NAMALWA (cell line): ENCODE results near the gene YAP1.

Source experiments
- DNase-seq: peaks from one replicate; pipeline ENCODE4 v3.0.0-alpha.2; 2015; ENCODE audit warnings: low spot score

Gene YAP1

DNA sequence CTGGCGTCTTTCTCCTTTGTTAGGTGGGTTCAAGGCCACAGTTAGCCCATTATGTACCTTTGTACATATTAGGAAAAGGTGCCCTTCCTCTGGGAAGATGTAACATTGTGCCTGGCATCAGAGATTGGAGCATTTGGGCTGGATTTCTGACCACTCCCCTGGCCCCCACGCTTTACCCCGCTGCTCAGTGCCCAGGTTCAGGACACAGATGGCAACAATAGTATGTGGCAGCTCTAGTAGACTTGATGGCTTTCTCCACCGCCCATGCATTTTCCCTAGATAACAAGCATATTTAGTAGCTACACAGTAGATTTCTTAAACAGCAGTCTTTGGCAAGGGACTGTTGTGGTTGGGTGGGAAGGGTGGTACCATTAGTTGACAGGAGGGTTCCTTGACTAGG, 53.1 kb downstream of the YAP1 start:
- no peak for DNase-seq

GRCh38 chr11:102166175-102167064, 56.2 kb downstream of the YAP1 start:
- DNase-seq, result no peak

DNA sequence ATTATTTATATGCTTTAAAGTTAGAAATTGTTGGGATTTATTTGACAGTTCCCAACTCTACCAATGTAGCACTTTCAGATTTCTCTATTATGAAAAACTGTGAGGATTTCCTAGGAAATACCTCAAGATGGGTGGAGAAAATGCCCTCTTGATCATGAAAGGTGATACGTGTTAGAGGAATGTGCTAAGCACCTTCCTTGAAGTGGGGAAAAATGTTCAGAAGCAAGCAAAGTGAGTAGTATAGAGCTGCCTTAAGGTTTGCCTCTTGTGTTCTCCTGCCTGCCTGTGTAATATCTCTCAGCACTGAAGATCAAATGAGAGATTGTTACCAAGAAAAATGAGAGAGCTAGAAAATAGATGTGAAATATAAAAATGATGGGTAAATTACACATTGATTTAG, 58.2 kb downstream of the YAP1 start:
- no peak for DNase-seq

- no peak for DNase-seq
Measured at GRCh38 chr11:102171101-102171500, 60.9 kb downstream of the YAP1 start.

DNA sequence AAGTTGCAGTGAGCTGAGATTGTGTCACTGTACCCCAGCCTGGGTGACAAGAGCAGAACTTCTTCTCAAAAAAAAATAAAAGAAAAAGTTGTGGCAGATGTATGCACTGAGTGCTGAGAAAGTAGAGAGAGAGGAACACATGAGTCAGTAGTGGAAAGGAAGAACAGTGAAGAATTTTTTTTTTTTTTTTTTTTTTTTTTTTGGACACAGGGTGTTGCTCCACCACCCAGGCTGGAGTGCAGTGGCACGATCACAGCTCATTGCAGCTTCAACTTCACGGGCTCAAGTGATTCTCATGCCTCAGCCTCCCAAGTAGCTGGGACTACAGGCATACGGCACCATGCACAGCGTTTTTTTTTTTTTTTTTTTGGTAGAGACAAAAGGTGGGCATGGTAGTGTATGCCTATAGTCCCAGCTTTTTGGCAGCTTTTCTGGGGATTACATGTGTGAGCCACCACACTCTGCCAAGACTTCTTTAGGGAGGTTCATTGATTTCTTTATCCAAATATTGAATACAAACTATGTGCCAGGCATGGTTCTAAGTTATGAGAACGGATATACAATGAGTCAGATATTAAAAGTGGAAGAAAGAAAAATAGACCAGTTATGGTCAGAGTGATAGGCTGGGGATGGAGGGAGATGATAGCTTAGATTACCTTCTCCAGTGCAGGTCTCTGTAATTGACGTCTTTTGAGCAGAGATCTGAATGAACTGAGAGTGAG, 62.0 kb downstream of the YAP1 start:
- DNase-seq, result no peak

DNA sequence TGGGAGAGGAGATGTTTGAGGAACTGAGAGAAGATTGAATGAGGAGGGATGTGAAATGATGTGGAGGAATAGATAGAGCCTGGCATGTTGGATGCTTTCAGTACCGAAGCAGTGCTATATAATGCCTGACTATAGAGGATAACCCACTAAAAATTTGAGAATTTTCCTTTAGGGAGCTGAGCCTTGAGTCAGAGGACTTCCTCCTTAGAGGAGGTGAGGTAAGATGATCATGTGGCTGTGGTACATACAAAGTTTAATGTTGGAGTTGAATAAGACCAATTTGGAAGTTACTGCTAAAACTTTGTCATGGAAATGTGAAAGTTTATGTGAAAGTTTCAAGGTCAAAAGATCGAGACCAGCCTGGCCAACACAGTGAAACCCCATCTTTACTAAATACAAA, 66.9 kb downstream of the YAP1 start:
- DNase-seq, result no peak

DNA sequence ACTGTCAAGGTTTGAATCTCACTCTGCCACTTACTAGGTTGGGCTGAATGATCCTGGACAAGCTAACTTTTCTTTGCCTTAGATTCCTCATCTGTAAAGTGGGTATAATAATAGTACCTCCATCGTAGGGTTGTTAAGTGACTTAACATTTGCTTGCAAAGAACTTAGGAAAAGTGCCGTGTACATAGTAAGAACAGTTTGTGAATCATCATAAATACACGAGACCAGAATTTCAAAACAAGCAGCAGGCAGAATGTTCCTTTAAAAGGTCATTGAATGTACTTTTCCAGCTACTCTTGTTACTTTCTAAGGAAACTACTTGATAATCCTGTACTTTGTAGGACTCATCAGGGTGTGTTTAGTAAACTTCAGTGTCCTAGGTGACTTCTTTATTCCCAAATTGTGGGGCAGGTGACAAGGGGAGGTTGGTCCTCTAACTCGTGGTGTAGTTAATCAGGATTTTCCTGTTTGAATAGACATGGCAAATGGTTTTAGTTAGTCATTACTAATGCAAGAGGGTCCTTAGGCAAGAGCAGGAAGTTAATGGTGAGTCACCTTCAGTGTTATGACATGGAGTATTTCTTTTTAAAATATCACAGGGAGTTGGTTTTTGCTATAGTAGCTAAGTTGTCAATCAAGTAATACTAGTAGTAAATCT, 67.9 kb downstream of the YAP1 start:
- DNase-seq, result no peak

DNA sequence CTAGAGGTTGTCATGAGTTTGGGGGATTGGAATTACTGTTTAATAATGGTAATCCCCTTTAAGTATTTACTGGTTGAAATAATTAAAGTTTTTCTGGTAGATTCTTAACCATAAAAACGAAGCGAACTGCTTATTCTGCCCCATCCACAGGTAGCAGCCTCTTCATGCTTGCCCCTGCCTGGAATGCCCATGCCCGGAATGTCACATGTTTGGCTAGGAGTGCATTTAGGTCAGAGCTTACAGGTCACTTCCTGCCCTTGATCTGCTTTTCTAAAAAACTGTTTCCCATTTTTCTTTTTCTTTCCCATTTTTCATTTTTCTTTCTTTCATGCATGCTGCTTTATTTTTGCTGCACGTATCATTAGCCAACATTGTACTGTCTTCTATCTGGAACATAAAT, 69.1 kb downstream of the YAP1 start:
- no peak for DNase-seq

DNA sequence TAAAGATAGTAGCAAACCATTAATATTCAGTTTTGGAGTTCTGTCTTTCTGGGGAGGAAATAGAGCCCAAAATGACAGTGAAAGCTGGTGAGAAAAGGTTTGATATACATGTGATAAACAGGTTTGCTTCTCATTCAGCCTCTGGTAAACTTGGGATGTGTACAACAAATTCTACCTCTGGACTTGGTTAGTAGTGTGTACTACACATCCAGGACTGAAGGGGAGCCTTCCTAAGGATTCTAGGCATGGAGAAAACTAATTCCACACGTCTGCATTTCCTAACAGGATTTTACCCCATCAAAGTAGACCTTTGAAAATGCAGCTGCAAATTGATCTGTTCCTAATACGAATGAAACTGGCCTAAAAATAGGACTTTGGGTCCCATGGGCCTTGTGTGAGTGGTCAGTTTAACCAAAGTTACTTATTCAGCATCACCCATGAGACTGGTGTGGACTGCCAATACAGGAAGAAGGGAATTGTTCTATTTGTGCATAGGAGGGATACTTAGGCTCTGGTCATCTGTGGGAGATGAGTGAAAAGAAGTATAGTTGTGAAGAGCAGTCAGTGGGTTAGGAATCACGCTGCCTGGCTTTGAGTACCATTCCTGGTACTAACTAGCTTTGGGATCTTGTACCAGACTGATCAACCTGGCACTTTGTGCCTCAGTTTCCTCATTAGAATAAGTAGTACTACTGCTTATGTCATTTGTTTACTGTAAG, 74.2 kb downstream of the YAP1 start:
- no peak for DNase-seq

- no peak for DNase-seq
Measured at GRCh38 chr11:102186551-102187191, 76.4 kb downstream of the YAP1 start.

GRCh38 chr11:102187416-102188151, 77.3 kb downstream of the YAP1 start:
- no peak for DNase-seq

GRCh38 chr11:102188488-102188887, 78.2 kb downstream of the YAP1 start:
- DNase-seq, result no peak

GRCh38 chr11:102191832-102192231, 81.6 kb downstream of the YAP1 start:
- DNase-seq, result no peak

DNA sequence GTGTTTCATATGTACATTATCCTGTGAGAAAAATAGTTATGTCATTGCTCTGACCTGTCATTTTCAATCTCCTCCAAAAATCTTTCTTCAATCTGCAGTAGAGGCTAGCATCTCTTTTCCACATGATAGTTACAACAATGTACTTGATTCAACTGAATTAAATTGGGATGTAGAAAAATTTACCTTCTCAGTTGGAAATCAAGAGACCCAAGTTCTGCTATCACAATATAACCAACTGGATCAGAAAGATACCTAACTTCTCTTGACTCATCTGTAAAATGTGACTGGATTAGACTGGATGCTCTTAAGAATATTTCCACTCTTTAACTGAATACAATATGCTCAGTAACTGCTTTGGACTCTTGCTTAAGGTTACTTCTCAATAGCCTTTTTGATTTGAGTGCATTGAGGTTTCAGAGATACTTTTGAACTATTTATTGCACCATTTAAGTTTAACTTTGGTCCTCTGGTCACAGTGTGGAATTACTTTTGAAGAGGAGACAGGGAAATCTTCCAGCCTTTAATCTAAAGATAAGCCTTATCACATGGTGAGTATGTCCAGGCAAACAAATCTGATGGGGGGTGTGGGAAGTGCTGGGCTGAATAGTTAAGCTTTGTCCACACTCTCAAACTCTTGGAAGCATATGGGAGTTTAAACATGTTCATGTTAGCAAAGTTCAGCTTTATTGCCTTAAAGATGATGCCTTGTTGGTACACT, 82.3 kb downstream of the YAP1 start:
- DNase-seq, result no peak

DNA sequence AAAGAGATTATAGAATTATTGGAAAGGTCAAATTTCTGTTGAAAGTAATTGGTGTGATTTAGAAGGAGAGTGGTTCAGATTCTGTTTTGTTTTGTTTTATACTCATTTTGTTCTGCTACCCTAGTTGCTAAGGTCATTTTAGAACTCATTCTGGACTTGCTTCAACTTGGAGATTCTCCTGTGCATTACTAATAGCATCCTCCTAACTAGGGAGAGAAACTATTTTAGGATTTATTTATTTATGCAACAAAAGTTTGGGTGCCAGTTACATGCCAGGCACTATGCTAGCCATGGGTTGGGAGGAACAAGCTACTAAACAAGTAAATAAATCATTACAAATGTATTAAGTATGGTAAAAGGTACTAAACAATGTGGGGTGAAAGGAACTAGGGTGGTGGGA, 84.0 kb downstream of the YAP1 start:
- no peak for DNase-seq

- DNase-seq, result no peak
Measured at GRCh38 chr11:102194990-102195389, 84.7 kb downstream of the YAP1 start.

- DNase-seq, result no peak
Measured at GRCh38 chr11:102196351-102196750, 86.1 kb downstream of the YAP1 start.

DNA sequence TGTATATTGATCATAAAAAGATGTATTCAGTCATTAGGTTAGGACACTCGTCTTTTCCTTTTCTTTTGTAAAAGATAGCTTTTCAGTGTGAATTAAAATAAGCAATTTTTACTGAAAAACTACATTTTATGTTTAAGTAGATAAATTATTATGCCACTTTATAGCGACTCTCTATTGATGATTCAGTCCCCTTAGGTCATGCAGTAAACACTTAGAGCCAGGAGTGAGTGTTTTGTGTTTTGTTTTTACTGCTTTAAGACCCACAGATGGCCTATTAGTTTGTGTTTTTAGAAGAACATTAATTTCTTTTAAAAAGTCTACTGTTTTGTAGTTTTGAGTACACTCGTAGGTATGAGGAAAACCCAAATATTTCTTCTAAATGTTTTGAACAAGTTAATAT, 86.6 kb downstream of the YAP1 start:
- DNase-seq, result no peak

DNA sequence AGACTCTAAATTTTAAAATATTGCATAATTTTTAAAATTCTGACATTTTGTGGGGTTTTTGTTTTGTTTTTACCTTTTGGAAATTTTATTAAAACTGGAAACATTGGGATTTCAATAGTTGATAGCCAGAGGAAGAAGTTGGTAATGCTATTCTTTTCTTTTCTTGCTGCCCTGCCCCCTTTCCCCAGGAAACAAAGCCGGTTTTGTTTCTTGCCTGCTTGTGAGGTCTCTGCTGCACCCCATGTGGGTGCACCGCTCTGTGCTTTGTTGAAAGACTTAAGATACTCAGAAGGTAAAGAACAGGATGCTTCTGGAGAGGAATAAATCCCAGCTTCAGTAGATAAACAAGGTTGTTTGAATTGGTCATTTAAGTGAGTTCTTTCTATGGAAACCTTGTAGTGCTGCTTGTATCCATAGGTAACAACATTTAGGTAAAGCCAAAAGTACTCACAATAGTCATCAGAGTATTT, 87.5 kb downstream of the YAP1 start:
- DNase-seq, result peak; percentile 4

DNA sequence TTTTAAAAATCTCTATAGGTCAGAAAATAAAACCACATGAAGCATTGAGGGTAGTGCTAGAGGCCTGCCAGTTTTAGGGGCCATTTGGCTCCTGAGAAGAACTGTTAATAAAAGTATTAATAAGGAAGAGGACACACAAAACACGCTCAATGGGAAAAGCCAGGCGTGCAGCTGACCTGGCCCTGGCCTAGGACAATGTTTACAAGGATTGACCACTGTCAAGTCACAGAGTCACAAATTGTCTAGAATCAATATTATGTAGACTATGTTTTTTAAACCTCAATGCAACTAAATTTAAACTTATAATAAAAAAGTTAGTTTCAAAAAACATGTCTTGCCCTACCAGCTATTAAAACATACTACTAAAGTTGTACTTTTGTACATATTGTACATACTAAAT, 89.4 kb downstream of the YAP1 start:
- DNase-seq, result no peak
